Measurements from ENCODE around the gene PDIA3. TPM values are rescaled to one million over a fixed set of nuclear protein-coding genes. Genes with fewer than 3 reads are reported as not detected.
A peak's percentile ranks its signal among the peaks of the same experiment; 100 is the strongest.

PDIA3 gene
- total RNA-seq, 1 experiment from 2014 or later, result 538 TPM

DNA sequence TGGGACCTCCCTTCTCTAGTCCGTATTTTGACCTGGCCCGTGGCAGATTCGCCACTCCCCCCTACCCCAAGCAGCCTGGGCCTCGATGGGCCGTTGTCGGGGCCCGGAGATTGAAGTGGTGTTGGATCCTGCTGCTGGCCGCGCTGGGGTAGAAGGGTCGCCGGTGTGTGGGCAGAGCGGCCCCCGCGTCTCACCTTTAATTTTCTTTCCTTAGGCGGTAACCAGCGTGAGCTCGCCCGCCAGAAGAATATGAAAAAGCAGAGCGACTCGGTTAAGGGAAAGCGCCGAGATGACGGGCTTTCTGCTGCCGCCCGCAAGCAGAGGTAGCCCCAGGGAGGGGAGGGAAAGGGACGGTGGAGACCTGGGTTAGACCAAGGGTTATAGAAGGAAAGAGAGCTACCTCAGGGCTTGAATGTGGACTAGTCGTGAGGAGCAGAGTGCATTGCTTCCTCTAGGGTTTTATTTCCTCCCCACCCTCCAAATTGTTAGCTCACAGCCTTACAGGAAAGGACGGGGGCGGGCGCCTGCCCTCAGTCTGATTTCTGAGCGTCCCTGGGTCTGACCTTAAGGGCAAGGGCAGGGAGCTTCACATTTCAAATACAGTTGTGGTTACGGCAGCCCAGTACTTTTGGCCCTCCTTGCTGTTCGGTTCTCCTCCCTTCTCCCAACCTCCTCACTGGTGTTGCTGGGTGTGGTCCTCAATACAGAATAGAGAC lies 46.7 kb downstream of the PDIA3 start:
- Histone ChIP-seq H3K9me3 (ENCODE audit: control insufficient read depth, insufficient read depth, low read depth, low read length) (no peaks in the 10 kb centered on the region), H3K27ac (ENCODE audit: low read length) (peak overlapping the region; percentile 98), H3K27me3 (ENCODE audit: control insufficient read depth, insufficient read depth, low read length) (no peaks in the 10 kb centered on the region), H3K4me3 (ENCODE audit: low read depth in 2 of 2, low read length in 2 of 2) (peak overlapping the region; percentile 97 to 98), H3K4me1 (ENCODE audit: control insufficient read depth, insufficient read depth, low read length) (peaks cover 31% of the 10 kb centered on the region), H3K36me3 (ENCODE audit: control insufficient read depth, insufficient read depth, low read length) (peaks cover 9% of the 10 kb centered on the region)
- ChIA-PET CTCF (no interaction called here), POLR2A (interaction anchor here (0.5 to 0.6 kb wide), 2 partner anchors 24 to 307 kb away, joined by 3 to 4 read pairs; no protein-coding TSS in a partner anchor)
- TF ChIP-seq SIN3A (IDR thresholded peaks at IDR 0.05; ENCODE audit: borderline replicate concordance, insufficient read depth, low read depth, low read length) (no peak), POLR2AphosphoS5 (IDR thresholded peaks at IDR 0.05; ENCODE audit: low read depth, low read length) (no peak), TCF7L2 (IDR thresholded peaks at IDR 0.05; ENCODE audit: low read depth, low read length) (no peak)
- TF ChIP-seq, protein P1, sequence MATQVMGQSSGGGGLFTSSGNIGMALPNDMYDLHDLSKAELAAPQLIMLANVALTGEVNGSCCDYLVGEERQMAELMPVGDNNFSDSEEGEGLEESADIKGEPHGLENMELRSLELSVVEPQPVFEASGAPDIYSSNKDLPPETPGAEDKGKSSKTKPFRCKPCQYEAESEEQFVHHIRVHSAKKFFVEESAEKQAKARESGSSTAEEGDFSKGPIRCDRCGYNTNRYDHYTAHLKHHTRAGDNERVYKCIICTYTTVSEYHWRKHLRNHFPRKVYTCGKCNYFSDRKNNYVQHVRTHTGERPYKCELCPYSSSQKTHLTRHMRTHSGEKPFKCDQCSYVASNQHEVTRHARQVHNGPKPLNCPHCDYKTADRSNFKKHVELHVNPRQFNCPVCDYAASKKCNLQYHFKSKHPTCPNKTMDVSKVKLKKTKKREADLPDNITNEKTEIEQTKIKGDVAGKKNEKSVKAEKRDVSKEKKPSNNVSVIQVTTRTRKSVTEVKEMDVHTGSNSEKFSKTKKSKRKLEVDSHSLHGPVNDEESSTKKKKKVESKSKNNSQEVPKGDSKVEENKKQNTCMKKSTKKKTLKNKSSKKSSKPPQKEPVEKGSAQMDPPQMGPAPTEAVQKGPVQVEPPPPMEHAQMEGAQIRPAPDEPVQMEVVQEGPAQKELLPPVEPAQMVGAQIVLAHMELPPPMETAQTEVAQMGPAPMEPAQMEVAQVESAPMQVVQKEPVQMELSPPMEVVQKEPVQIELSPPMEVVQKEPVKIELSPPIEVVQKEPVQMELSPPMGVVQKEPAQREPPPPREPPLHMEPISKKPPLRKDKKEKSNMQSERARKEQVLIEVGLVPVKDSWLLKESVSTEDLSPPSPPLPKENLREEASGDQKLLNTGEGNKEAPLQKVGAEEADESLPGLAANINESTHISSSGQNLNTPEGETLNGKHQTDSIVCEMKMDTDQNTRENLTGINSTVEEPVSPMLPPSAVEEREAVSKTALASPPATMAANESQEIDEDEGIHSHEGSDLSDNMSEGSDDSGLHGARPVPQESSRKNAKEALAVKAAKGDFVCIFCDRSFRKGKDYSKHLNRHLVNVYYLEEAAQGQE (IDR thresholded peaks at IDR 0.05; ENCODE audit: insufficient read depth in 1 of 2, low read depth in 2 of 2, low read length in 1 of 2), result no peak
- TF ChIP-seq, protein P2, sequence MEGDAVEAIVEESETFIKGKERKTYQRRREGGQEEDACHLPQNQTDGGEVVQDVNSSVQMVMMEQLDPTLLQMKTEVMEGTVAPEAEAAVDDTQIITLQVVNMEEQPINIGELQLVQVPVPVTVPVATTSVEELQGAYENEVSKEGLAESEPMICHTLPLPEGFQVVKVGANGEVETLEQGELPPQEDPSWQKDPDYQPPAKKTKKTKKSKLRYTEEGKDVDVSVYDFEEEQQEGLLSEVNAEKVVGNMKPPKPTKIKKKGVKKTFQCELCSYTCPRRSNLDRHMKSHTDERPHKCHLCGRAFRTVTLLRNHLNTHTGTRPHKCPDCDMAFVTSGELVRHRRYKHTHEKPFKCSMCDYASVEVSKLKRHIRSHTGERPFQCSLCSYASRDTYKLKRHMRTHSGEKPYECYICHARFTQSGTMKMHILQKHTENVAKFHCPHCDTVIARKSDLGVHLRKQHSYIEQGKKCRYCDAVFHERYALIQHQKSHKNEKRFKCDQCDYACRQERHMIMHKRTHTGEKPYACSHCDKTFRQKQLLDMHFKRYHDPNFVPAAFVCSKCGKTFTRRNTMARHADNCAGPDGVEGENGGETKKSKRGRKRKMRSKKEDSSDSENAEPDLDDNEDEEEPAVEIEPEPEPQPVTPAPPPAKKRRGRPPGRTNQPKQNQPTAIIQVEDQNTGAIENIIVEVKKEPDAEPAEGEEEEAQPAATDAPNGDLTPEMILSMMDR (IDR thresholded peaks at IDR 0.05), result no peak
- ATAC-seq (no peak), DNase-seq (ENCODE audit: low read depth, low spot score) (no peak)
- in situ Hi-C loops (cut with HindIII; ENCODE audit: low pct_unique_long_range_greater_than_20kb, low sequenced_read_pairs), result no loop called here
- no TSS peak for BruUV-seq (replicated peaks)
- intact Hi-C loops (cut with micrococcal nuclease; ENCODE audit: unreplicated experiment), result no loop called here

DNA sequence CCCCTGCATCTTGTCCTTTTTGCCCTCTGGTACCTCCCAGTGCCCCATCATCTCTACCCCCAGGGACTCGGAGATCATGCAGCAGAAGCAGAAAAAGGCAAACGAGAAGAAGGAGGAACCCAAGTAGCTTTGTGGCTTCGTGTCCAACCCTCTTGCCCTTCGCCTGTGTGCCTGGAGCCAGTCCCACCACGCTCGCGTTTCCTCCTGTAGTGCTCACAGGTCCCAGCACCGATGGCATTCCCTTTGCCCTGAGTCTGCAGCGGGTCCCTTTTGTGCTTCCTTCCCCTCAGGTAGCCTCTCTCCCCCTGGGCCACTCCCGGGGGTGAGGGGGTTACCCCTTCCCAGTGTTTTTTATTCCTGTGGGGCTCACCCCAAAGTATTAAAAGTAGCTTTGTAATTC lies 47.4 kb downstream of the PDIA3 start:
- Histone ChIP-seq H3K27me3 (ENCODE audit: control insufficient read depth, insufficient read depth, low read length) (no peaks in the 10 kb centered on the region), H3K27ac (ENCODE audit: low read length) (peak overlapping the region; percentile 98), H3K4me3 (ENCODE audit: low read depth in 2 of 2, low read length in 2 of 2) (peak overlapping the region; percentile 97 to 98), H3K4me1 (ENCODE audit: control insufficient read depth, insufficient read depth, low read length) (peaks cover 36% of the 10 kb centered on the region), H3K9me3 (ENCODE audit: control insufficient read depth, insufficient read depth, low read depth, low read length) (no peaks in the 10 kb centered on the region), H3K36me3 (ENCODE audit: control insufficient read depth, insufficient read depth, low read length) (peaks cover 9% of the 10 kb centered on the region)
- in situ Hi-C loops (cut with HindIII; ENCODE audit: low pct_unique_long_range_greater_than_20kb, low sequenced_read_pairs) (no loop called here), intact Hi-C loops (cut with micrococcal nuclease; ENCODE audit: unreplicated experiment) (no loop called here)
- TSS peak; percentile 75 for BruUV-seq (replicated peaks)
- CTCF ChIA-PET, result no interaction called here
- ATAC-seq (no peak), DNase-seq (ENCODE audit: low read depth, low spot score) (no peak)
- no peak for TF ChIP-seq TCF7L2 (IDR thresholded peaks at IDR 0.05; ENCODE audit: low read depth, low read length)
- TF ChIP-seq, protein P2 (IDR thresholded peaks at IDR 0.05), result no peak
- no peak for TF ChIP-seq SIN3A (IDR thresholded peaks at IDR 0.05; ENCODE audit: borderline replicate concordance, insufficient read depth, low read depth, low read length)
- POLR2A ChIA-PET, result interaction anchor here (0.6 kb wide), 1 partner anchor 25 kb away, joined by 3 read pairs; no protein-coding TSS in a partner anchor

Data from Panc1 (cell line).